SH-SY5Y (cell line): Measurements from ENCODE around the gene NKAIN1.

ENCODE experiments used
- GATA2 ChIP-seq: IDR thresholded peaks from 2 replicates; pipeline ENCODE4 v1.6.1; 2011; ENCODE audit warnings: mild to moderate bottlenecking, low read depth, low read length
- GATA3 ChIP-seq: IDR thresholded peaks from 2 replicates; pipeline ENCODE4 v1.6.1; 2011; ENCODE audit warnings: low read depth, mild to moderate bottlenecking, low read length, moderate library complexity

- TF ChIP-seq GATA2 (no peak), GATA3 (no peak)
Observed at GRCh38 chr1:31154632-31155215, 85.0 kb downstream of the NKAIN1 start.
